NCI-H2227 (cell line): ENCODE results near the gene PRMT7.
A peak's percentile ranks its signal among the peaks of the same experiment; 100 is the strongest.

Source experiments
- DNase-seq: peaks from one replicate; lab custom pipeline; 2025; ENCODE audit not compliant: unreplicated experiment; lab: John Stamatoyannopoulos, UW

The PRMT7 gene

DNA sequence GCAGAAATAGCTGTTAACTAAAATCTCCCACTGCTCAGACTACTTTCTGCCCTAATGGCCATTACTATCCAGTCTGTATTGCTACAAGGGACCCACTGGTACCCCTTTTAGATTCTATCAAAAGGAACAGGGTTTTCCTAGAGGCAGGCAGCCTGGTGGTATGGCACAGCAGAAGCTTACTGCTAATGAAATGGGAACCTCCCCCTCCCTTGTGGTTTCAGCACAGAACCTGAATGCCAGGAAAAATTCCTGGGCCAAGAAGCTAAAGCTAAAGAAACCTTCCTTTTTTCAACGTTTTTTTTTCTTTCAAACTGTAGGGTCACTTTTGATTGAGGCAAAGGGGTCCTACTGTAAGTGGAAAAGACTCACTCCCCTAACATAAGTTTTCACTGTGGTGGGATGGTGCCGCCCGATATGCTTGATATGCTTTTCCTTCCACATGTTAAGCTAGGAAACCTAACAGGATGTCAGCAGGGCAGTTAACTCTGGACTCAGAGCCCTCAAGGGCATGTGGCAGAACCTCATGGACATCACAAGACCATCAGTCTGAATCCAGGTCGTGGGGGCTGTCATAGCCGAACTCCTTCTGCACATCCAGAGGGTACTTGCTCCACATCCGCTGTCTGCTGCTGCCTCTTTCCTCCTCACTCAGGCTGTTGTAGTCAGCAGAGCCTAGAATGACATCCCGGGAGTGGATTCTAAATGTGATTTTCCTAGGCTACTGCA, 9.9 kb upstream of the PRMT7 start:
- no peak for DNase-seq

GRCh38 chr16:68306633-68307032, 4.2 kb upstream of the PRMT7 start:
- no peak for DNase-seq

- DNase-seq, result no peak
Observed at GRCh38 chr16:68309799-68310198, 1.0 kb upstream of the PRMT7 start.

DNA sequence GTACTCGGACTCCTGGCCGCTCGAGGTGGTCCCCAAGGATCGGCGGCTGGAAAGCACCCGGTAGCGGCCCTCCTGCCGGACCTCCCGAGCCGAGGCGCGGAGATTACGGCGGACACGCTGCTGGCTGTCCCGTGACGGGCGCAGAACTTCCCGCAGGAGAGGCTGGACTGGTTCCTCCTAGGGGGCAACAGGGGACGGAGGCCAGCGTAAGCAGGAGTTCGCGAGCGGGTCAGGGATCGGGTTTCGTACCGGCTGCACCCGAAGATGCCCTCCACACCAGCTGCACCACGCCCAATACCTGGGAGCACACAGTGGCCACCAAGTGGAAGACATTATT, 414 bp upstream of the PRMT7 start:
- DNase-seq, result peak; percentile 21

- no peak for DNase-seq
Observed at GRCh38 chr16:68313116-68313515, 2.3 kb downstream of the PRMT7 start.

DNA sequence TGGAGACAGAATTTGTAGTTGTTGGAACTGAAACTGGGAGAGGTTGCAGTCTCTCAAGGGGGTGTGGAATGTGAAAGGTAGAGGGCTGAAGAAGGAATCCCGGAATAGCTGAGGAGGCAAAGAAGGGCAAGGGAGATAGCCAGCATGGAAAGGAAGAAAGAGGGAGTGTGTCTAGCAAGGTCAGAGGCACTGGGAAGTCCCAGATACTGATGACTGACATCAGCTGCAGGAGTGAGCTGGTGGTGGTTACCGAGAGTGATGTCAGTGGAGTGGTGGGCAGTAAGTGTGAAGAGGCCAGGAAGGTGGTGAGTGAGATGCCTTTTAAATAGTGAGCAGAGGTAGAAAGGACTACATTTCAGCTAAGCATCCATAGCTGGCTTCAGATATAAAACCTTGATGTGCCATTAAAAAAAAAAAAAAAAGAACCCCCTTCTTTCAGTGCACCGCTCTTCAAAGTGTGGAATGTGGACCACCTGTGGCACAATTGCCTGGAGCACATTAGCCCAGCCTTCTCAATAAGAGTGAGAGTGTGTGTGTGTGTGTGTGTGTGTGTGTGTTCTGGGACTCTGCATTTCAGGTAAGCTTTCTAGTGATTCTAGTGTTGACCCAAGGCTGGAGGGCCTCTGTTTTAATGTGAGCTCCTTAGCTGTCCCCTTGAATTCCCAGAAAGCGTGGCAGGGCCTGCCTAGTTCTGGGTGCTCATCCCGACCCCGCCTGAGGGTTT, 8.5 kb downstream of the PRMT7 start:
- no peak for DNase-seq

- DNase-seq, result no peak
Observed at GRCh38 chr16:68324336-68324735, 13.5 kb downstream of the PRMT7 start.

DNA sequence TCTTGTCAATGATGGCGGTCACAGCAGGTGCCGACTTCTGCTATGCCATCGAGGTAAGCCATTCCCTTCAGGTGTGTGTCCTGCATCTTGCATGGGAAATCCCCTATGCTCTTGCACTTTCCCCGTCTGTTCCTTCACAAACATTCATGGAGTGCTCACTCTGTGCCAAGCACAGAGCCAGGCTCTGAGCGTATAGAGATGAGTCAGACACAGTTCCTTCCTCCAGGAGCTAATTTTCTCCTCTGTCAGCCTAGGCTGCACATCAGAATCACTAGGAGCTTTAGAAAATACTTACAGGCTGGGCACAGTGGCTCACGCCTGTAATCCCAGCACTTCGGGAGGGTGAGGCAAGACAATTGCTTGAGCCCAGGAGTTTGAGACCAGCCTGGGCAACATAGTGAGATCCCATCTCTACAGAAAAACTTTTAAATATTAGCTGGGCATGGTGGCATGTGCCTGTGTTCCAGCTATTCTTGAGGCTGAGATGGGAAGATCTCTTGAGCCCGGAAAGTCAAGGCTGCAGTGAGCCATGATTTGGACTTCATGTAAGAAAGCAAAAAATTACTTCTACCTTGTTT, 14.1 kb downstream of the PRMT7 start:
- no peak for DNase-seq

DNA sequence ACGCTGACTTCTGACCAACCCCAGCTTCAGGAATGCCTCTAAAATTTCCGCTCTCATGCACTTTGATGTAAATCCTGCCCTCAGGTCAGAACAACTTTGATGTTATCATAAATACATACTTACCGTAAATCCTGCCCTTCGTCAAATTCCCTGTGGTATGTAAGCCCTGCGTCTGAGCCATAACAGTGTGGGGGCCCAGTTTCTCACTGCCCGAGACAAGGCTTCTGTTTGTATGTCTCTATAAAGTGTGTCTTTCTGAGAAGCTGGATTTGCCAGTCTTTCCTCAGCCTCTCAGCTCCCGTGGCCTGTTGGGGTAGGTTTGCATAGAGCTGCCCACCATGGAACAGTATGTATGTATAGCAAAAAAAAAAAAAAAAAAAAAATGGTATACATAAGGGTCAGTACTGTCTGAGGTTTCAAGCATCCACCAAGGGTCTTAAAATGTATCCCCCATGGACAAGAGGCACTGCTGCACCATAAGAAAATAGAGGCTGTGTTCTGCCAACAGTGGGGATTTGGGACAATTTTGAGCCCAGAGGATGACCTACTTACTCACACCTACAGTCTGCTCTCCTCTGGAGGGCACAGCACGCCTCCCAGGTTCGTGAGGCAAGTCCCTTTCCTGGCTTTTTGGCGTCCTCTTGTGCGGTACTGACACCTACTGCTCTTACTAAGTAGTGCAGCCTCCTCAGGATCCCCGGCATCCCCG, 17.5 kb downstream of the PRMT7 start:
- DNase-seq, result peak; percentile 83

DNA sequence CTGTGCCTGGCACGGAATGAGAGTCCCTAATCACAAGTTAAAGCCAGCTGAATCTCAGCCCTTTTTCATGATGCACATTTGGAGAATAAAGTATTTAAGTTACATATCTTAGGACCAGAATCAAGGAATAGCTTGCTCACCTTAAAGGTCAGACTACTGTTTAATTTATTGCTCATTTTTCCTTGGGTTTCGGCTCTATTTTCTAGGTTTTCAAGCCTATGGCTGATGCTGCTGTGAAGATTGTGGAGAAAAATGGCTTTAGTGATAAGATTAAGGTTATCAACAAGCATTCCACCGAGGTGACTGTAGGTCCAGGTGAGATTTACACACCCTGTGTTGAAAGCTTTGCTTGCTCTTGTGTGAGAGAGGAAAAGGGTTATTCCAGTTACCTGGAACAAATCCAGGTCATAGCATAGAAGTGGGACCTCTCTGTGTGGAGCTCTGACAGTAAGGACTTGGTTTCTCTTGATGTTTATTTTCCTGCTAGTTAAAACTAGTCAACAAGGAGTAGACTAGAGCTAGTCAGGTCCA, 18.1 kb downstream of the PRMT7 start:
- DNase-seq, result no peak

DNA sequence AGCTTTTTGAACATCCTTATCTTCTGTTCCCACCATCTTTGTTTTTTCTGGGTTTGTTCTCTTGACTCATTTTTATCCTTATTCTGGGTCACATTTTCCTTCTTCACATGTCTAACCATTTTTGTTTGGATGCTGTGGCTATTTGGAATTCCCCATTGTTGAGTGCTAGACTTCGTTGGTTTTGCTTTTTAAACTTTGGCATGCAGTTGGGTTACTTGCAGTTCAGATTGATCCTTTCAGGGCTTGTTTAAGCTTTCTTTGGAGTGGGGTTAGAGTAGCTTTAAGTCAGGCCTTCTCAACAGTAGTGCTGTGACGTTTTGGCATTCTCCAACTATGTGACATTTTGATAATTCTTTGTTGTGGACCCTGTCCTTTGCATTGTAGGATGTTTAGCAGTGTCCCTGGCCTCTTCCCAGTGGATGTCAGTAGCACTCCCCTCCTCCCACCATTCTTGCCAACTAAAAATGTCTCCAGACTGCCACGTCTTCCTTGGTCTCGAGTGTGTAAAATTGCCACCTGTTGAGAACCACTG, 21.1 kb downstream of the PRMT7 start:
- no peak for DNase-seq

DNA sequence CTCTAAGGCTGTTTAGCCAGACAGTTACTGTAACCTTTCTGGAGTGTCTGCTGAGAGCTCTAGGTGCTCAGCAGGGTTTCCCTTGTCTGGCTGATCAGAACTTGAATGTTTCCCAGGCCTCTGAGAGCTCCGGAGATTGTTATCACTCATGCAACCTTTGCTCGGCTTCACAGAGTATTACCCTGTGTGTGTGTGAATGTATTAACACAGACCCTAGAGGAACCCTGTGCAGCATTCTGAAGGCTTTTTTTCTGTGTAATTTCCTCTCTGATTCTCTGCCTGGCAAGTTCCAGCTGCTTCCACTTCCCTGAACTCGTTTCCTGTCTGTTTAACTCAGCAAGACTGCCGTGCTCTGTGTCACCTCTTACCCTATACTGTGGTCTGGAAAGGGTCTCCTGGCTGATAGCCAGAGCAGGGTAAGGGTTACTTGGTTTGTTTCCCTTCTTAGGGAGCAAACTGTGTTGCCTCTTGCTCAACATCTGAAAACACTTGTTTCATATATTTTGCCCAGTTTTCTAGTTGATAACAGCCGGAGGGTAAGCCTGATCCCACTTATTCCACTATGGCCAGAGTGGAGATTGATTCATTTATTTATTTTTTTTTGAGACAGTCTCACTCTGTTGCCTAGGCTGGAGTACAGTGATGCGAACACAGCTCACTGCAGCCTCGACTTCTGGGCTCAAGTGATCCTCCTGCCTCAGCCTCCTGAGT, 21.7 kb downstream of the PRMT7 start:
- peak; percentile 40 for DNase-seq

GRCh38 chr16:68335175-68335574, 24.4 kb downstream of the PRMT7 start:
- no peak for DNase-seq

DNA sequence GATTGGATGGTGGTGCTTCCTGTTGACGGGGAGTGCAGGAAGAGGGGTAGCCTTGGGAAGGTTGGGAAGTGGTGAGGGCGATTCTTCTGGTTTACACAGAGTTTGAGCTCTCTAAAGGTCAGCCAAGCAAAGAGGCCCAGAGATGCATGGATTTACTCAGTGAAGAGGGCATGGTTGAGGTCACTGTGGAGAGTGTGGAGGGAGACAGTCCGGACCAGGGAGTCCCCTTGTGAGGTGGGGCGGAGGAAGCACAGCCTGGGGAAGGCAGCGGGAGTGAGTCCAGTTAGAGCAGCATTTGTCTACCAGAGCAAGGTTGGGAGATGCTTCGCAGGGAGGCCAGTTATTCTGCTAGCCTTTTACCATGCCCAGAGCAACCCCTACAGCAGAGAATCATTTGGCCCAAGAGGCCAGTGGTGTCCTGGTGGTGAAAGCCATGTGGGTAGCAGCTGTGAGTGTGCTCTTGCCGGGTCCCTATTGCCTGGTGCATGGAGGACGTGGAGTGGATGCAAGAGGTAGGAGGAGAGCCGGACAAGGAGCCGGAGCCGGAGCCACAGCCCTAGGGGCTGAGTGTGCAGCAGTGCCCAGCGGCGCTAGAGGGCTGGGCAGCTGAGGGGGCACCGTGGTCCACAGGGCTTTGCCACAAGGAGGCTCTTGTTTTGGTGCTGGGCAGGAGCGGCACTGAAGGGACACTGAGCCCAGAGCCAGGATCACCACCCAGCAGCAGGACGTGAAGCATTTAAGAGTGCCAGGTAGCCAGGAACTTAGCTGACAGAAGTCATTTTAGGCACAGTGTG, 27.7 kb downstream of the PRMT7 start:
- DNase-seq, result no peak

DNA sequence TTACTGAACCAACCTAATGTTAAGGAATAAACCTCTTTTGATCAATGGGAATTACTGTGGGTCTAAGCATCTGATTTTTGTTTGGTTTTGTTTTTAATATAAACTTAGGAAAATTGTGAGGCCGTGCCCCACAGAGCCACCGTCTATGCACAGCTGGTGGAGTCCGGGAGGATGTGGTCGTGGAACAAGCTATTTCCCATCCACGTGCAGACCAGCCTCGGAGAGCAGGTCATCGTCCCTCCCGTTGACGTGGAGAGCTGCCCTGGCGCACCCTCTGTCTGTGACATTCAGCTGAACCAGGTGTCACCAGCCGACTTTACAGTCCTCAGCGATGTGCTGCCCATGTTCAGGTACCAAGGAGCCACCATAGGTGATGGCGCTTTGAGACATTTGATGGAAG, 28.4 kb downstream of the PRMT7 start:
- no peak for DNase-seq

GRCh38 chr16:68342620-68343019, 31.8 kb downstream of the PRMT7 start:
- DNase-seq, result no peak

GRCh38 chr16:68343137-68343536, 32.3 kb downstream of the PRMT7 start:
- DNase-seq, result no peak

- DNase-seq, result no peak
Observed at GRCh38 chr16:68344252-68344651, 33.4 kb downstream of the PRMT7 start.

DNA sequence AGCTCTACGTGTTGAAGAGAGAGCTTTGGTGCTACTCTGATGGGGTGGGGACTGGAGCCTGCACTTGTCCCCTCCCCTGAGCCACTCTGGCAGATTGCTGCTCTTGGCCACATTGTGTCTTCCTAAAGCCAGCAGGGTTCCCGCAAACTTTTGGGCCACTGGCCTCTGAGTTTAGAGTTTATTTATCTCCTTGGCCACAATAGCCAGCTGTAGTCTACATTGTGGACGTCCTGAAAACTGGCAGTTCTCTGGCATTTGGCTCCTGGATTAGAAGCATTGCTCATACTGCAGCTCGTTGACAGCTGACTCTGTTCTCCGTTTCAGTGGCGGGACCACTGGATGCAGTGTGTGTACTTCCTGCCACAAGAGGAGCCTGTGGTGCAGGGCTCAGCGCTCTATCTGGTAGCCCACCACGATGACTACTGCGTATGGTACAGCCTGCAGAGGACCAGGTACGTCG, 34.6 kb downstream of the PRMT7 start:
- no peak for DNase-seq
